Trophoblast cell (in vitro differentiated cells and primary cell): ENCODE measurements around the gene REC8.
A peak's percentile ranks its signal among the peaks of the same experiment; 100 is the strongest.
"Not testable (repeated sequence)": the region's sequence is repeated elsewhere in the genome, so short reads cannot be mapped to it uniquely, and the experiment has no call there.

Experiments used
- DNase-seq, 2 donors: peaks; one replicate each; pipeline ENCODE4 v3.0.0-alpha.2; 2016
- H2AFZ ChIP-seq: 2 replicates; pipeline ENCODE4 v1.6.1; 2013; ENCODE audit warnings: low read length, moderate library complexity, mild to moderate bottlenecking; ENCODE audit not compliant: insufficient read depth, poor library complexity
- H2AK5ac ChIP-seq: 2 replicates; pipeline ENCODE4 v1.6.1; 2013; ENCODE audit warnings: mild to moderate bottlenecking, low read length
- H2BK120ac ChIP-seq: 2 replicates; pipeline ENCODE4 v1.6.1; 2013; ENCODE audit warnings: low read length, mild to moderate bottlenecking, moderate library complexity; ENCODE audit not compliant: insufficient read depth, poor library complexity
- H2BK12ac ChIP-seq: 2 replicates; pipeline ENCODE4 v1.6.1; 2013; ENCODE audit warnings: mild to moderate bottlenecking, low read length, moderate library complexity
- H2BK5ac ChIP-seq: 2 replicates; pipeline ENCODE4 v1.6.1; 2013; ENCODE audit warnings: low read length, low read depth, moderate library complexity, mild to moderate bottlenecking; ENCODE audit not compliant: poor library complexity
- H3K14ac ChIP-seq: 2 replicates; pipeline ENCODE4 v1.6.1; 2013; ENCODE audit warnings: mild to moderate bottlenecking, low read length
- H3K18ac ChIP-seq: 2 replicates; pipeline ENCODE4 v1.6.1; 2013; ENCODE audit warnings: mild to moderate bottlenecking, low read length
- H3K23ac ChIP-seq: 2 replicates; pipeline ENCODE4 v1.6.1; 2013; ENCODE audit warnings: low read length
- H3K27ac ChIP-seq: 2 replicates; pipeline ENCODE4 v1.5.1; 2013; ENCODE audit warnings: low read depth, mild to moderate bottlenecking, inconsistent platforms, low read length, moderate library complexity
- H3K27me3 ChIP-seq: 2 replicates; pipeline ENCODE4 v1.6.1; 2013; ENCODE audit warnings: inconsistent platforms, mild to moderate bottlenecking, low read length, moderate library complexity; ENCODE audit not compliant: insufficient read depth
- H3K36me3 ChIP-seq, 2 experiments: 1 replicate in 1 of 2; 2 replicates in 1 of 2; pipeline ENCODE4 v1.6.1; 2013; ENCODE audit warnings: low read length in 2 of 2, mild to moderate bottlenecking in 2 of 2, moderate library complexity in 1 of 2; ENCODE audit not compliant: insufficient read depth in 2 of 2, control insufficient read depth in 1 of 2
- H3K4ac ChIP-seq: 2 replicates; pipeline ENCODE4 v1.6.1; 2013; ENCODE audit warnings: low read depth, mild to moderate bottlenecking, low read length, moderate library complexity
- H3K4me1 ChIP-seq, 2 experiments: 1 replicate in 1 of 2; 2 replicates in 1 of 2; pipeline ENCODE4 v1.6.1; 2013; ENCODE audit warnings: low read length in 2 of 2, mild to moderate bottlenecking in 2 of 2, moderate library complexity in 1 of 2; ENCODE audit not compliant: insufficient read depth in 2 of 2, control insufficient read depth in 1 of 2
- H3K4me2 ChIP-seq: 2 replicates; pipeline ENCODE4 v1.6.1; 2013; ENCODE audit warnings: inconsistent platforms, mild to moderate bottlenecking, low read length, moderate library complexity
- H3K4me3 ChIP-seq: 2 replicates; pipeline ENCODE4 v1.5.1; 2013; ENCODE audit warnings: mild to moderate bottlenecking, low read depth, low read length, inconsistent platforms
- H3K79me1 ChIP-seq: one replicate; pipeline ENCODE4 v1.6.1; 2013; ENCODE audit warnings: low read length
- H3K79me2 ChIP-seq: 2 replicates; pipeline ENCODE4 v1.6.1; 2013; ENCODE audit warnings: low read length, mild to moderate bottlenecking; ENCODE audit not compliant: control insufficient read depth, insufficient read depth, poor library complexity
- H3K9ac ChIP-seq: 2 replicates; pipeline ENCODE4 v1.6.1; 2013; ENCODE audit warnings: mild to moderate bottlenecking, low read length
- H3K9me3 ChIP-seq: 2 replicates; pipeline ENCODE4 v1.6.1; 2013; ENCODE audit warnings: low read depth, mild to moderate bottlenecking, control low read depth, inconsistent platforms, low read length; ENCODE audit not compliant: insufficient read depth
- H4K12ac ChIP-seq: 2 replicates; pipeline ENCODE4 v1.6.1; 2013; ENCODE audit warnings: low read depth, mild to moderate bottlenecking, low read length, moderate library complexity
- H4K8ac ChIP-seq: 2 replicates; pipeline ENCODE4 v1.6.1; 2013; ENCODE audit warnings: low read depth, mild to moderate bottlenecking, low read length, moderate library complexity
- H4K91ac ChIP-seq: one replicate; pipeline ENCODE4 v1.6.1; 2013; ENCODE audit warnings: low read depth, mild to moderate bottlenecking, low read length, moderate library complexity
- WGBS: extraction: QIAGEN DNeasy Blood & Tissue Kit; methylation state at CpG from one replicate; pipeline ENCODE4 v1.1.7; 2013; ENCODE audit warnings: missing lambda C conversion rate; ENCODE audit not compliant: insufficient read length, insufficient coverage; ENCODE audit errors: extremely low coverage; 5-methylcytosine and 5-hydroxymethylcytosine counted together

The REC8 gene

GRCh38 chr14:24196071-24197055, 24.5 kb downstream of the REC8 start:
- Histone ChIP-seq H2BK12ac (no peak overlapping the region), H3K36me3 (peaks cover 14 to 18% of the 10 kb centered on the region in 2 experiments), H3K4me2 (peak overlapping the region; percentile 88), H3K27me3 (no peaks in the 10 kb centered on the region), H3K79me1 (peaks cover 12% of the 10 kb centered on the region), H3K4me3 (peak overlapping the region; percentile 75), H3K27ac (peak overlapping the region; percentile 83), H3K79me2 (peaks cover 11% of the 10 kb centered on the region), H3K4me1 (peaks cover 6 to 8% of the 10 kb centered on the region in 2 experiments), H2BK120ac (peak overlapping the region; percentile 48), H4K8ac (peak overlapping the region; percentile 89), H2AK5ac (peak overlapping the region; percentile 31), H3K4ac (peak overlapping the region; percentile 77), H3K9ac (peak overlapping the region; percentile 71), H2AFZ (peak overlapping the region; percentile 90), H3K18ac (peak overlapping the region; percentile 54), H2BK5ac (peak overlapping the region; percentile 60), H4K12ac (peak overlapping the region; percentile 83), H3K9me3 (peaks cover 1% of the 10 kb centered on the region), H3K14ac (peak overlapping the region; percentile 88), H4K91ac (peak overlapping the region; percentile 82), H3K23ac (no peak overlapping the region)
- WGBS: no CpG with 5 or more reads among the region's 33 CpGs
- DNase-seq: peak; percentile 18 to 56

- peaks cover 6 to 8% of the 10 kb centered on the region in 2 experiments for H3K4me1 ChIP-seq
- H3K9ac ChIP-seq: no peak overlapping the region
- H3K4me3 ChIP-seq: no peak overlapping the region
- H2AFZ ChIP-seq: no peak overlapping the region
- no peak overlapping the region for H3K14ac ChIP-seq
- H3K79me2 ChIP-seq: peaks cover 11% of the 10 kb centered on the region
- H4K12ac ChIP-seq: no peak overlapping the region
- no peaks in the 10 kb centered on the region for H3K27me3 ChIP-seq
- H2BK12ac ChIP-seq: no peak overlapping the region
- peaks cover 12% of the 10 kb centered on the region for H3K79me1 ChIP-seq
- H4K8ac ChIP-seq: no peak overlapping the region
- no peak overlapping the region for H3K23ac ChIP-seq
- no peak overlapping the region for H3K27ac ChIP-seq
- no peak overlapping the region for H2BK5ac ChIP-seq
- no peak overlapping the region for H3K4me2 ChIP-seq
- H3K18ac ChIP-seq: no peak overlapping the region
- H2BK120ac ChIP-seq: no peak overlapping the region
- no peak overlapping the region for H4K91ac ChIP-seq
- no peak overlapping the region for H3K4ac ChIP-seq
- no CpG with 5 or more reads among the region's 2 CpGs for WGBS
- H3K36me3 ChIP-seq: peaks cover 9 to 18% of the 10 kb centered on the region in 2 experiments
- no peak for DNase-seq
- peaks cover 4% of the 10 kb centered on the region for H3K9me3 ChIP-seq
- H2AK5ac ChIP-seq: no peak overlapping the region
Measured at GRCh38 chr14:24197056-24197450, 25.2 kb downstream of the REC8 start.

- no CpG with 5 or more reads among the region's 7 CpGs for WGBS
Measured at GRCh38 chr14:24198814-24199524, 27.1 kb downstream of the REC8 start.

GRCh38 chr14:24202538-24202937, 30.7 kb downstream of the REC8 start:
- H2BK12ac ChIP-seq, H3K4ac ChIP-seq: not testable (repeated sequence)
- WGBS: no CpG with 5 or more reads among the region's 8 CpGs

More at GRCh38 chr14:24198814-24199524, 27.1 kb downstream of the REC8 start:
- peaks cover 6 to 8% of the 10 kb centered on the region in 2 experiments for H3K4me1 ChIP-seq
- H3K27me3 ChIP-seq: no peaks in the 10 kb centered on the region
- H2AFZ ChIP-seq: no peak overlapping the region
- no peak overlapping the region for H4K8ac ChIP-seq
- H3K36me3 ChIP-seq: peaks cover 0 to 6% of the 10 kb centered on the region in 2 experiments
- H3K27ac ChIP-seq: no peak overlapping the region
- H3K4me3 ChIP-seq: no peak overlapping the region
- H3K79me1 ChIP-seq: peaks cover 12% of the 10 kb centered on the region
- no peak overlapping the region for H3K9ac ChIP-seq
- no peak overlapping the region for H4K12ac ChIP-seq
- H3K9me3 ChIP-seq: peaks cover 3% of the 10 kb centered on the region
- no peak overlapping the region for H3K23ac ChIP-seq
- no peak overlapping the region for H4K91ac ChIP-seq
- no peak overlapping the region for H3K14ac ChIP-seq
- DNase-seq: no peak
- H2BK12ac ChIP-seq: no peak overlapping the region
- no peak overlapping the region for H3K4ac ChIP-seq
- H2BK120ac ChIP-seq: no peak overlapping the region
- no peak overlapping the region for H3K18ac ChIP-seq
- no peak overlapping the region for H3K4me2 ChIP-seq
- no peak overlapping the region for H2AK5ac ChIP-seq
- H2BK5ac ChIP-seq: no peak overlapping the region
- peaks cover 11% of the 10 kb centered on the region for H3K79me2 ChIP-seq

More at GRCh38 chr14:24202538-24202937, 30.7 kb downstream of the REC8 start:
- not testable (repeated sequence) for H2AFZ ChIP-seq, H2BK120ac ChIP-seq, H3K79me2 ChIP-seq, H3K27ac ChIP-seq, H2AK5ac ChIP-seq, H3K79me1 ChIP-seq, H4K91ac ChIP-seq, H3K14ac ChIP-seq, DNase-seq, H4K12ac ChIP-seq, H3K18ac ChIP-seq, H3K4me2 ChIP-seq, H4K8ac ChIP-seq, H3K27me3 ChIP-seq, H3K4me3 ChIP-seq, H3K9ac ChIP-seq, H2BK5ac ChIP-seq, H3K9me3 ChIP-seq, H3K4me1 ChIP-seq, H3K23ac ChIP-seq
- H3K36me3 ChIP-seq: peaks cover 17 to 31% of the 10 kb centered on the region in 2 experiments
